Lung microvascular endothelial cell (primary cell): ENCODE results near the gene SEC61G. TPM values are rescaled to one million over a fixed set of nuclear protein-coding genes. Genes with fewer than 3 reads are reported as not detected.

Experiments
- DNase-seq, 2 donors: peaks; one replicate each; pipeline versions ENCODE4 v3.0.0 to v3.0.0-alpha.2; 2010; ENCODE audit warnings: low read depth in 2 of 2
- total RNA-seq: library from RNA; depleted of rRNA; stranded (reverse); fragments of >200 nt; gene quantifications from 2 replicates; pipeline ENCODE4 v1.2.1, GENCODE V29; 2014

The SEC61G gene
- 156 and 191 TPM in 2 replicates for total RNA-seq

DNA sequence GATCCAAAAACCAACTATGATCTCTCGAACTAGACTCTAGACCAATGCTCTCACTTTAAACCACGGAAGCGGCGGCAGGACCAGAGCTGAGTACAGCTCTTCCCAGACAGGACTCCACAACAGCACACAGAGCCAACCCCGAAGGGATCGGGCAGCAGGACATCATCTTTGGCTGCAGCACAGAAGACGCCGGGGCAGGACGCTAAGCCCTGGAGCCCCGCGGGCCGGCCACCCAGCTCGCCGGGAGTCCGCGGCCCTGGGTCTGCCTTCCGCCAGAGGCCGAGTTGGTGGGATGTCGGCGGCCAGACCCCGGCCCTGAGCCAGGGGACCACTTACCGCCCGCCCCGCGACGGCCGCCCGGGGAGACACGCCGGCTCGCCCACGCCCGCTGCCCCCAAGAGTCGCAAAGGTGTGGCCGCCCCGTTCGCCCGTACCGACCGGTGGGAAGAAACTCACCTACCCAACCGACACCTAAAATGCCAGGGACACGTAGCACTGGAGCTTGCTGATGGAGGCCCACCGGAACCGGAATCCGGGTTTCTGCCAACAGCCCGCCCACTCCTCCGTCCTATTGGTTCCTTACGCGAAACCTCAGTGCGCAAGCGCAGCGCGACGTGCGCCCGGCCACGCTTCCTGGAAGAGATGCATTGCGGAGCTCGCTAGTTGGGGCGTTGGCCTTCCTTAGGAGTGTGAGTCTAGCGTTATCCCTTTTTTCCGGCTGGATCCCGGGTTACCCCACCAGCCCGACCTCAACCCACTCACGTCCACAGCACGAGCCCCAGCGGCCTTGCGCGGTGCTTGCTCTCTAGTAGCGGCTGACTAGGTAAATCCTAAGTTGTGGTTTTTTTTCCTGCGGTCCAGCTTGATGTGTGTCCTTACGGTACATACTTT lies at the start of gene SEC61G:
SEC61G (minus strand) TSS at position 510 of the 891 bp plus-strand sequence. CDS start 1,623 bp downstream, outside the sequence.
- DNase-seq, result peak; percentile 98

DNA sequence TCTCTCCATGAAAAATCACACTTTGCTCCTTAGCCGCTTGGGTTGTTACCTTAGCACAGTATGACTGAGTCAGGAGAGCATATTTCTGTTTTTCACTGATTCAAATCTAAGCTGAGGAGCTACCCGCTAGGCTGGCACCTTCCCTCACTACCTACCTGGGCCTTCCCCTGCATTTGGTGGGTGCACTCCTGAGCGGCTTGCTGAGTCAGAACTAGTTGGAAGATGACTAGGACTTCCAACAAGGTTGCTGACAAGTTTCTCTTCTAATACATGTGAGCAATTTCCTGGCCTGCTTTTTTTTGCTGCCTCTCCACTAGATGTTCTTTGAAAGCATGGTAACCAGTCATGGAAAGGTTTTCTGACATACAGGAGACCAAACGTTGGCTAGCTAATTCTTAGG lies 43.8 kb upstream of the SEC61G start:
- DNase-seq, result peak in 1 of 2 donors; percentile 28

DNA sequence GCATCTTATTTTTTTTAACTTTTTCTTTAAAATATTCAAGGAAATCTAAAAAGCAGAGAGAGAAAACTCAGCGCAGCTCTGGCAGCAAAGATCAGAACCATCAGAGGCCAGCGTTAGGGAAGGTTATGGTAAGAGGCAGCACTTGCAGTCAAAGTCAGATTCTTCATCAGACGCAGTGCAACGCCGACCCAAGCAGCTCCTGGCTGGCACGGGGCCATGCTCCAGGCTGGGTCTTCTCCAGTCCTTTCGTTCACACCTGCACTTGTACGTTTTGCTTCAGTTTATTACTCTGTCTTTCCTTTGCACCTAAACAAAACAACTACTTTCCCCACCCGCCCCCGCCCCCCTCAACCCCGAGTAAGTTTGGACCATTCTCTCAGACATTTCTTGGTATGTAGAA lies 43.1 kb upstream of the SEC61G start:
- DNase-seq, result no peak

DNA sequence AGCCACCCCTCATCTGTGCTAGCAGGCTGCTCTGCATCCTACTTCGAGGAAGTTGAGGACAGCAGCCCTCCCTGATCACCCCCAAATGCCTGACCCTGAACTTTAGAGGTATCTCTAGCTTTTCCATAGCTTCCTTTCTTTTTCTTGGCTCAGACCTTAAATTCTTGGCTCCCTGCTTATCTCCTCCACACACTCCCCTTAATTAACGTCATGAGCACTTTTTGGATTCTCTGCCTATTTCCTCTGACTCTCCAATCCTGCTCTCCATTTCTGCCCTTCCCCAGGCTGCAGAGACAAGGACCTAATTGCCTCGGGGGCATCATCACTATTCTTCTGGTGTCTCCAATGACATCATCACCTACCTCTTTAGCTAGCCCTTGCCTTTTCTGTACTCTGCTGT lies 40.8 kb upstream of the SEC61G start:
- DNase-seq, result no peak

DNA sequence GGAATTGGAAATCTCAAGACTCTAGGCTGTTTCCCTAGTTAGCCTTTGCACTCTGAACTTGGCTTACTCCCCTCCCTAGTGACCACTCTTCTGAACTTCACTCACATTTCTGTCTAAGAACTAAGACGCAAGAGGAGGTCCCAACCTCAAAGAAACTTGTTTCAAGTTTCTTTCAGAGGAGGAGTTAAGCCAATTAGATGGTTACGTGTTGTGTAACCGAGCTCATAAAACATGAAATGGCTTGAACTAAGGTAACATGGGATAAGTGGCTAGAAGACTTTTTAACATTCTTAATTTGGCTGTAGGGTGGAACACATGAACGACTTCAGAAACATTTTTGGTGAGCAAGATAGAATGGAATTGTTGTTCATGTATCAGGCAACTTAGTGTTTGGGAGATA lies 39.5 kb upstream of the SEC61G start:
- no peak for DNase-seq

DNA sequence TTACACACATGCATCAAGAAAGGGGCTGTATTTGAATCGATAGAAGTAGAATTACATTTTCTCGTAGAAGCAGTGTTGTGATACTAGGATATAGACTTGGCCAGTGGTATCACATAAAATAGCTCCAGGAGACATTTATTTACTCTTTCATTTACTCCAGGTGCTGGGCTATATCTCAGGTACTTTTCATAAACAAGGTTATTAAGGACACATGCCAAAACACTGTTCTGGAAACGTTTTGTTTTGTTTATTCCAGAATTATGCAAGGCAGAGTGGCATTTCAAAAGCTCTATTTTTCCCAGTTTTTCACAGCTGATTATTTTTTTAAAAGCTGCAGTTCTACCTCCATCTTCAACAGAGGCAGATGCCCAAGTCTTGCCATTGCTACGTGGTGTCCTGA lies 37.8 kb upstream of the SEC61G start:
- DNase-seq, result no peak

DNA sequence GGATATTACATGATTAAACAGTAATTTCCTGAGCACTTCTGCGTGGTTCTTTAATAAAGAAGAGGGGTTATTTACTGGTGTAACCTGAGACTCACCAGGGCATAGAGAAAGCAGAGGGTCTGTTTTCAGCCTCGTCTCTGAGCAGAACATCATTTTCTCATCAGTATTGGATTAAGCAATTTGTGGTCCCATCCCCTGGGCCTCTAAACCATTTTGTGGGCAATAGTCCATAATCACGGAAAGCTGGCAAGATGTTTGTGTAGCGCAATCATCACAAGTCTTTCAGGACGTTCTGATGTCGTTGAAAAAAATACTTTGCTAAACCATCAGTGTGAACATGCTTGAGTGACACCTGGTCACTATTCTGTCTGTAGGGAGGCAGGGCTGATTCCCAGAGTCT lies 37.1 kb upstream of the SEC61G start:
- no peak for DNase-seq

DNA sequence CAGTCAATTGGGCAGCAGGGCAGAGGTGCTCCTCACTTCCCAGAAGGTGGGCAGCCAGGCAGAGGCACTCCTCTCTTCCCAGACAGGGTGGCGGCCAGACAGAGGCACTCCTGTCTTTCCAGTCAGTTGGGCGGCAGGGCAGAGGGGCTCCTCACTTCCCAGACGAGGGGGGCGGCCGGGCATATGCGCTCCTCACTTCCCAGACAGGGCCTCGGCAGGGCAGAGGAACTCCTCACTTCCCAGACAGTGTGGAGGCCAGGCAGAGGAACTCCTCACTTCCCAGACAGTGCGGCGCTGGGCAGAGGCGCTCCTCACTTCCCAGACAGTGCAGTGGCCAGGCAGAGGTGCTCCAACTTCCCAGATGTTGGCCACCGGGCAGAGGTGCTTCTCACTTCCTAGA lies 33.4 kb upstream of the SEC61G start:
- DNase-seq, result no peak

DNA sequence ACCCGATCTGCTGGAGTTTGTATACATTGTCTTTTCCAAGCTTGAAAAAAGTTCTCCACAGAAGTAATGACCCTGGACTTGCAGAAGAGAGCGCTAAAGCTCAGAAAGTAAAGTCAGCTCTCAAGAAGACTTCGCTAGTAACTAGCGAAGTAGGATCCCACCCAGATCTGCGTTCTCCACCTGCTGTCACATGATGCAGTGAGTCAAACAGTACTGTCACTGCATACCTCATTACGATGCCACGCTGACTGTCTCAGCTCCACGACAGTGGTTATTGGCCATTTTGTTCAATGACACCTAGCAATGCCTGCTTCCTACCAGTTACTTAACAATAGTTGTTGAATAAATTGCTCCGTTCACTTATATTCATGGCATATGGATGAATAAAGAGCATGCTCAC lies 29.7 kb upstream of the SEC61G start:
- peak; percentile 72 to 87 for DNase-seq

DNA sequence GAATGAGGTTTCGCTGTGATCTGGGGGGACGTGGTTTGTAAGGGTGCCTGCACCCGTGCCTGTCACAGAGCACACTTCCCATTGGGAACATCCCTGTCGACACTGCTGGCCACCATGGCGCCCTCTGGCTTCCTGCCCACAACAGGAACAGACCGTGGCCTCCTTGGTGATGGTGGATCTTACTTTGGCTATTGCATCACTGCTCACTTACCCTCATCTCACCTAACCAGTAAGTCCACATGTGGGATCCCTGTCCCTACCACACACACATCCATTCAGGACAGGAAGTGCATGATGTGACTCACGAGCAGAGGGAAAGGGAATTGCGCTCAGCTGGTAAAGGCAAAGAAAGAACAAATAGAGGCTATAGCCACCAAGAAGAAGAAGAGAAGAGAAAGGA lies 26.2 kb upstream of the SEC61G start:
- DNase-seq, result peak in 1 of 2 donors; percentile 61

DNA sequence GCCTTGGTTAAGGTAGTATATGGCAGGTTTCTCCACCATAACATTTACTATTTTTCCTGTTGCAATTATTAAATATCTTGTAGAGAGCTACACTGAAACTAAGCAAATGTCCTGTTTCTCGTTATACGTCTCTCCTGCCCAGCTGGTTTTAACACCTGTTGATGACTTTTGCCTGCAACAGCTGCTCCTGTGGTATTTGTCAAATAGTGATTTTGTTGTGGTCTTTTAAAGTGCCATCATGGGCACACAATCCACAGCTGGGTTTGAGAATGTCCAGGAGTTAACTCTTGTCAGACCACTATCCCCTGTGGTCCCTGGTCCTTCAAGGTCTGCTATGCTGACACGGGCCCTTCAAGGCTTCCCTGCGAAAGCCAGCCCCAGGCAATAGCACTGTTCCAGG lies 24.9 kb upstream of the SEC61G start:
- no peak for DNase-seq

DNA sequence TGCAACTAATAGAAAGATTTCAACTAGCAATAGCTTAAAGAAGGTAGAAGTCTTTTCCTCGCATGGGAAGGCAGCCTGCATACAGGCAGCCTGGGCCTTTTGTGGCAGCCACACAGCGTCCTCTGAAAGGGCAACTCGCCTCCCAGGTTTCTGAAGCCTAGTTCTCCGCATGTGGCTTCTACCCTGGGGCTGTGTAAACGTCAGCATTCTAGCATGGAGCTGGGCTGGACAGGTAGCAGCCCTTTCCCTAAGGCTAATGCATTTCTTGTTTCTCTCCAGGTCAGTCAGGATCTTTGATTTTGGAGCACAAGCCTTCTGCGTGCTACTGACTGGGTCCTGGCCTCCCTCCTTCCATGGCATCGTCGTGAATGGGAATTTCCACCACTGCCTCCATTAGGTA lies 23.8 kb upstream of the SEC61G start:
- DNase-seq, result no peak

DNA sequence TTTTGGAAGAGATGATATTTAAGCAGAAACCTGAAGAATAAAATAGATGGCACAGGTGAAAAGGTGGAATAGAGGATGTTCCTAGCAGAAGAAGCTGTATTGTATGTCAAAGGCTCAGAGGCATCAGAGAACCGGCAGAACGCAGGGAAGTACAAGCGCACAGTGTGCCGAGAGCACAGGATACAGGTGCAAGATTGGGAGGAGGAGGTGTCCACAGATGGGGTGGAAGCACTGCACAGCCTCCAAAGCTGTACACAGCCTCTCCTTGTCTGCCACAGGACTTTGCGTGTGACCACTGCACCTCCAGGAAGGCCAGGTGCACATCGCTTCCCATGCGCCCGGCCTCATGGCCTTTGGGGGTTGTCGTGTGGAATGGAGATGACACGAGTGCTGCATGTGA lies 23.3 kb upstream of the SEC61G start:
- no peak for DNase-seq

DNA sequence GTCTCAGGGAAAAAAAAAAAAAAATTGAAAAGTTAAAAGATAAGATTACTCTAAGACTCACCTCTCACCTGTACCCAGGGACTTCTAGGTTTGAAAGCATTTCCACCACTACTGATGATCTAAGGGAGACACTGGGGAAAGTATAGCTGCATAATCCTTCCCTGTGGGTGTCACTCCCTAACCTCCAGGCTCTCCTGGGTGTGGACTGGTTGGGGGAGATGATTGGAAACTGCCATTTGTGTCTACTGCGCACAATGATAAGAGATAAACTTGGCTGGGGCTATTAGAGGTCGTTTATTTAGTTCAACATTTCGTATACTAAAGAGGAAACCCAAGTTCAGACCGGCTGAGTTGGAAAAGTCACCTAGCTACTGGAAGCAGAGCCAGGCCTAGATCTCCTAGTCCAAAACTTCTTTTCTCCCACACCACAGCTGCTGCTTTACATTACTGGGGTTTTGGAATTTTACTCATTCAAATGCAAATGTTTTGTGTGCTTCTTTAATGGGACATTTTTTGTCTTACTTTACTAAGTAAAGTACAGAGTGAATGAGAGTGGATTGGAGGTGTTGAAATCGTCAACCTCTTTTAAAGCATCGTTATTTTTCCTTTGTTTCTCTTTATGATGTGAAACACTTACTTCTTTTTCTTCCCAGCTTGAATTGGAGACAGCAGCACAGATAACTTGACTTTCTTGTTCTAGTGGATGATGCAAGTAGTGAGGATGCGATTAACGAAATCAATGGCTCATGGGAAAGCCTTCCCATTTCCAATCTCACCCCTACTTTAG lies 22.3 kb upstream of the SEC61G start:
- no peak for DNase-seq

DNA sequence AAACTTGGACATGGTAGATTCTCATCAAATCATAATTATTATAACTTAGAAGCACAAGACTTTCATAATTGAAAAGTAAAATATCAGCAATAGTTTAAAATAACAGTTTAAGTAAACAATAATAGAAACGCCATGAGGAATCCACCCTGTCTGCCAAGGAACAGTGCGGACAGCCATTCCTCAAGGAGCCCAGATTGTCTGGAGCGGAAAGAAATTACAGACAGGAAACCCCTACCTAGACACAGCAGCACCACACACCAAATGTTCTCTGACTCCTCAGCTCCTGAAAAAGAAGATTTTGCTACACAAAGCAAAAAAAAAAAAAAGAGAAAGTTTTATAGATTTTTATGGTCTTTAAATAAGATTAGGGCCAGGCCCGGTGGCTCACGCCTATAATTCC lies 21.5 kb upstream of the SEC61G start:
- peak in 1 of 2 donors; percentile 71 for DNase-seq

DNA sequence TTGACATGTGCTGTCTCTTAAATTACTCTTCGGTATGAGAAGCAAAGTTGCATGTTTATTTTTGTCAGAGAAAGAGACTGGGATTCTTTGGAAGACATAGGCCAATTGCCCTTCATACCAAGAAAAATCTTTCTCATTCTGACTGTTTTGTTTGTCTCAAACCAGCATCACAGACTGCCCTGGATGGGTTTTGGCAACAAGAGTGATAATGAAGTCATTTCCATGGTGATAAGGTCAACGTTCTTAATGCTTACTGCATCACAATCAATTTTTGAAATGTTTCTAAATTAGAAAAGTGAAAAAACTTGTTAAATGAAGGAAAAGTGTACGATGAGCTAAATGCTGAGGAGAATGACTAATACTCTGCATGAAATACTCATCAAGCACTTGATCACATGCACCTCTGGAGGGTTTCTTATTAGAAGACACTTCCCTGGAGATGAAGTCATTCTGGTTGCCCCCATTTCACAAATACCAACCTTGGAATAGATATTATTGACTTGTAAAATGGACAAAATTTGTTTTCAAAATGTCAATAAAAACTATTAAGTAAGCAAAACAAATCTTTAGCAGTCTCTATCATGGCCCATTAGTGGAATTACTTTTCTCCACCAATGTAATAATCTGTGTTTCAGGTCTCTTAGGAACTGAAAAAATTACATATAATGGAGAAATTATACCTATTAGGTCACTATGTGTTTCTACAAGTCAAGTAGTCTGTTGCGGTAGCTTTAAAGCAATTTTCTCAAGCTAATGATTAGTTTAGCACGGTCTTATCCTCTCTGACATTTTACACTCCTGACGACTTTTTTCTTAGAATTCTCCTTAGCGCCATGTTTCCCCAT lies 19.9 kb upstream of the SEC61G start:
- peak in 1 of 2 donors; percentile 19 for DNase-seq

DNA sequence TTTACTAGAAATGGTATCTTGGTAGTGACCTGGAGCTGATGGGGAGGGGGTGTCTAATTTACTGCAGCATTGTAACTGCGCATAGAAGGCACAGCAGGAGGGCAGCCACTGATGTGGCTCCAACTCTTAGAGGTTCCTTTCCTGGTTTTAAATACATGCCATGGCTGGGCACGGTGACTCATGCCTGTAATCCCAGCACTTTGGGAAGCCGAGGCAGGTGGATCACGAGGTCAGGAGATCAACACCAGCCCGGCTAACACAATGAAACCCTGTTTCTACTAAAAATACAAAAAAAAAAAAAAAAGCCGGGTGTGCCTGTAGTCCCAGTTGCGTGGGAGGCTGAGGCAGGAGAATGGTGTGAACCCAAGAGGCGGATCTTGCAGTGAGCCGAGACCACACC lies 19.2 kb upstream of the SEC61G start:
- DNase-seq, result no peak

DNA sequence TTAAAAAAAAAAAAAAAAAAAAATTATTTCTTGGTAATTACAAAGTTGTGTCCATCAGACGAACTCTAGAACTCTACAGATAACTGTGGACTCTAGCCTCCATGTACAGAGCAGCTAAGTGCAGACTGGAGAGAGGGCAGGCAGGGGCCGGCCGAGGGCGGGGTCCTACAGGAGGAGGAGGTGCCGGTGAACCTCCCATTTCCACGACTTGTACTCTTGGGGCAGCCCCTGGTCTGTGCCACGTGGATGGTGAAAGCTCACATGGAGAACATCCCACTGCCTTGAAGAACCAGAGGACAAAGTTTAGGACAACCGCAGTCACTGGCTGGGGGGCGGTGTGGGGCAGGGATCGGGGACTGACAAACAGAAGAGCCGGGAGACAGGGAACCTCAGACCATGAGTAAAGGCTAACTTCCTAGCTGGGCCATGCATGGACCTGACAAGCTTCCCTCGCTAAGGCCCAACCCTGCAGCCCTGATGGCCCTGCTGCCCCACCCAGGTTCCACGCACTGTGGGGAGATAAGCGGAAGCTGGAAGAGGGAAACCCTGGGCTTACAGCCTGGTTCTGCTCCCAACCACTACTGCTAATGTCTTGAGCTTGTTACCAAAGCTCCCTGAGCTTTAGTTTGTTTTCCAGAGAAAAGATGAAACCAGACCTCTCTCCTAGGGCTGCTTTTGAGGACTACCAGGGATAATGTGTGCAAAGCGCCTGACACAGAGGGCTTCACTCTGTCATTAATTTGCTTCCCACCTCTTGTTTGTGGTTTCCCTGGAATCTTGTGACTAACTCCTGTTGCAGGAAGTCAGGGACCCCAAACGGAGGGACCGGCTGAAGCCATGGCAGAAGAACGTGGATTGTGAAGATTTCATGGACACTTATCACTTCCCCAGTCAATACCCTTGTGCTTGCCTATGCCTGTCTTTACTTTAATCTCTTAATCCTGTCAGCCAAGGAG lies 16.1 kb upstream of the SEC61G start:
- no peak for DNase-seq

DNA sequence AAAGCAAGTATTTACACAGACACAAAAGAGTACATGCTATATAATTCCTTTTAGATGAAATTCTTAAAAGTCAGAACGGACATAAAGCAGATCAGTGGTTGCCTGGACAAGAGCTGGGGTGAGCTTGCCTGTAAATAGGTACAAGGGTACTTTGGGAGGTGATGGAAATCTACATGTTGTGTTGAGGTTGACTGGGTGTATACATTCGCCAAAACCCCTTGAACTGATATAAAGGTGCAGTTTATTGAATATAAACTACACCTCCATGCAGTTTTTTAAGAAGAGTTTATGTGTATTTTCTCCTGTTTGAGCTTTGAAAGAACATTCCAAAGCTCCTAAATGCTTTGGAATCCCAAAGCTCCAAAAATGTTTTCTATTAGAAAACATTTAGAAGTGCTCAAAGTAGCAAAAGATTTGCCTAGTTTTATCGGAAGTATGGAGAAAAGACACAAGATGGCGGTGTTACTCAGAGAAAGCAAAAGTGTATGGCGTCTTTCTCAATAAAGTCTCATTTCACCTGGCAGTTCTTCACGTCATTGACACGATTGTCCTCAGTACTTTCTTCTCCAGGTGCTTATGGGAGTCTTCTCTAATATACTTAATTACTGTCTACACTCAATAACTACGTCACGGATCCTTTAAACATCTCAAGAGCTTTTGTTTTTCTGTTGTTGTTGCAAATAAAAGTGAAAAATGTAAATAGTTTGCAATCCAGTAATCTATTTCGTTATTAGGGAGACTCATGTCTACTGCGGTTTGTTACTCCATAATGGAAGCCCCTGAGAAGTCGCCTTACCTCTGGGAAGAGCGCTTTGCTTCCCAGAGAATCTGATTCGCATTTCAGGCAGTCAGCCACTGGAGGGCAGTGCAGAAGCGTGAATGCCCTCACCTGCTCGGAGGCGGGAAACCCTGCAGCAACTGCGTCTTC lies 14.7 kb upstream of the SEC61G start:
- peak; percentile 86 for DNase-seq
